ENCODE measurements around the gene ARVCF. TPM values are rescaled to one million over a fixed set of nuclear protein-coding genes. Genes with fewer than 3 reads are reported as not detected.
A peak's percentile ranks its signal among the peaks of the same experiment; 100 is the strongest.

ARVCF gene
- total and polyA plus RNA-seq, 9 of the 15 experiments (the other 6 are each of a cell fraction or from before 2014, with no cell fraction given) = 0.03 to 97.4 (median 15.6) TPM

DNA sequence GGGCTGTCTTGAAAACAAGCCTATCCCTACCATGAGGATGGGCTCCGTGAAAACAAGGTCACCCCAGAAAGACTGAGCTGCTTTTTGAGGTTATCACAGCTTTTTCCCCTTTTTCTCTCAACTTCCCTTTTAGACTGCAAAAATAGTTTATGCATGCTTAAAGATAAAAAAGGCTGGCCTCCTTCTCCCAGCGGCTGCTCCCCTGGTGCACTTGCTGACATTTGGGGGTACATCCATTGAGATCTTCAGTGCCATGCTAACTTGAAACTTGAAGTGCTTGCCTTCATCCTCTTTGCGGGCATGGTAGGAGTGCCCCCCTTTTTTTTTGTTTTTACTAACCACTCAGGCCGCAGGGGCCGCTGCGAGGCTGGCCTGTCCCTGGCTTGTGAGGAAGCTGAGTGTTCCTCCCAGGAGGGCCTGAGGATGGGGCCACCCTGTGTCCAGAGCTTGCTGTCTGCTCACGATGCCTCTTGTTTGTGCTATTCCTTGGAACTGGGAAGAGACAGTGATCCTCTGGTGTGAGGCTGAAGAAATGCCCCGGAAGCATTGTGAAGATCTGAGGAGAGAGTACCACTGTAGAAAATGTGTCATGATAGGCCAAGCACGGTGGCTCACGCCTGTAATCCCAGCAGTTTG lies 6.5 kb upstream of the ARVCF start (continued):
- TF ChIP-seq, protein P1, sequence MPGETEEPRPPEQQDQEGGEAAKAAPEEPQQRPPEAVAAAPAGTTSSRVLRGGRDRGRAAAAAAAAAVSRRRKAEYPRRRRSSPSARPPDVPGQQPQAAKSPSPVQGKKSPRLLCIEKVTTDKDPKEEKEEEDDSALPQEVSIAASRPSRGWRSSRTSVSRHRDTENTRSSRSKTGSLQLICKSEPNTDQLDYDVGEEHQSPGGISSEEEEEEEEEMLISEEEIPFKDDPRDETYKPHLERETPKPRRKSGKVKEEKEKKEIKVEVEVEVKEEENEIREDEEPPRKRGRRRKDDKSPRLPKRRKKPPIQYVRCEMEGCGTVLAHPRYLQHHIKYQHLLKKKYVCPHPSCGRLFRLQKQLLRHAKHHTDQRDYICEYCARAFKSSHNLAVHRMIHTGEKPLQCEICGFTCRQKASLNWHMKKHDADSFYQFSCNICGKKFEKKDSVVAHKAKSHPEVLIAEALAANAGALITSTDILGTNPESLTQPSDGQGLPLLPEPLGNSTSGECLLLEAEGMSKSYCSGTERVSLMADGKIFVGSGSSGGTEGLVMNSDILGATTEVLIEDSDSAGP (CRISPR knock-in tag; IDR thresholded peaks at IDR 0.05) = no peak
- TF ChIP-seq POU5F1 (IDR thresholded peaks at IDR 0.05; ENCODE audit: borderline replicate concordance, low read depth, low read length, partially characterized antibody) (peak; percentile 15), WHSC1 (IDR thresholded peaks at IDR 0.05; ENCODE audit: low read length) (peak; percentile 82), SPI1 (IDR thresholded peaks at IDR 0.05; ENCODE audit: borderline replicate concordance, low read depth, low read length) (0 out of 2 replicates have a peak, but pooled peaks have one; percentile 43), ZNF586 (CRISPR knock-in tag; conservative IDR thresholded peaks at IDR 0.05) (0 out of 2 replicates have a peak, but pooled peaks have one; percentile 48), SMAD4 (CRISPR knock-in tag; conservative IDR thresholded peaks at IDR 0.05) (0 out of 2 replicates have a peak, but pooled peaks have one; percentile 9), ZNF707 (CRISPR knock-in tag; conservative IDR thresholded peaks at IDR 0.05) (0 out of 2 replicates have a peak, but pooled peaks have one; percentile 8), ELF4 (CRISPR knock-in tag; IDR thresholded peaks at IDR 0.05) (0 out of 2 replicates have a peak, but pooled peaks have one; percentile 78), NEUROD1 (IDR thresholded peaks at IDR 0.05; ENCODE audit: borderline replicate concordance, low read depth, low read length, partially characterized antibody) (no peak), MAZ (CRISPR knock-in tag; conservative IDR thresholded peaks at IDR 0.05 in 1 of 2, IDR thresholded peaks at IDR 0.05 in 1 of 2) (0 out of 4 replicates have a peak, but pooled peaks of 1 of the 2 experiments have one; percentile 36), ZNF277 (CRISPR knock-in tag; IDR thresholded peaks at IDR 0.05; ENCODE audit: borderline replicate concordance) (0 out of 2 replicates have a peak, but pooled peaks have one; percentile 7)
- TF ChIP-seq, protein P2, sequence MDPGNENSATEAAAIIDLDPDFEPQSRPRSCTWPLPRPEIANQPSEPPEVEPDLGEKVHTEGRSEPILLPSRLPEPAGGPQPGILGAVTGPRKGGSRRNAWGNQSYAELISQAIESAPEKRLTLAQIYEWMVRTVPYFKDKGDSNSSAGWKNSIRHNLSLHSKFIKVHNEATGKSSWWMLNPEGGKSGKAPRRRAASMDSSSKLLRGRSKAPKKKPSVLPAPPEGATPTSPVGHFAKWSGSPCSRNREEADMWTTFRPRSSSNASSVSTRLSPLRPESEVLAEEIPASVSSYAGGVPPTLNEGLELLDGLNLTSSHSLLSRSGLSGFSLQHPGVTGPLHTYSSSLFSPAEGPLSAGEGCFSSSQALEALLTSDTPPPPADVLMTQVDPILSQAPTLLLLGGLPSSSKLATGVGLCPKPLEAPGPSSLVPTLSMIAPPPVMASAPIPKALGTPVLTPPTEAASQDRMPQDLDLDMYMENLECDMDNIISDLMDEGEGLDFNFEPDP (CRISPR knock-in tag; IDR thresholded peaks at IDR 0.05) = 0 out of 2 replicates have a peak, but pooled peaks have one; percentile 54
- TF ChIP-seq, protein P3, sequence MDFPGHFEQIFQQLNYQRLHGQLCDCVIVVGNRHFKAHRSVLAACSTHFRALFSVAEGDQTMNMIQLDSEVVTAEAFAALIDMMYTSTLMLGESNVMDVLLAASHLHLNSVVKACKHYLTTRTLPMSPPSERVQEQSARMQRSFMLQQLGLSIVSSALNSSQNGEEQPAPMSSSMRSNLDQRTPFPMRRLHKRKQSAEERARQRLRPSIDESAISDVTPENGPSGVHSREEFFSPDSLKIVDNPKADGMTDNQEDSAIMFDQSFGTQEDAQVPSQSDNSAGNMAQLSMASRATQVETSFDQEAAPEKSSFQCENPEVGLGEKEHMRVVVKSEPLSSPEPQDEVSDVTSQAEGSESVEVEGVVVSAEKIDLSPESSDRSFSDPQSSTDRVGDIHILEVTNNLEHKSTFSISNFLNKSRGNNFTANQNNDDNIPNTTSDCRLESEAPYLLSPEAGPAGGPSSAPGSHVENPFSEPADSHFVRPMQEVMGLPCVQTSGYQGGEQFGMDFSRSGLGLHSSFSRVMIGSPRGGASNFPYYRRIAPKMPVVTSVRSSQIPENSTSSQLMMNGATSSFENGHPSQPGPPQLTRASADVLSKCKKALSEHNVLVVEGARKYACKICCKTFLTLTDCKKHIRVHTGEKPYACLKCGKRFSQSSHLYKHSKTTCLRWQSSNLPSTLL (IDR thresholded peaks at IDR 0.05) = no peak

Measured in K562 (cell line).